H1 (cell line): ENCODE data around the gene ZMIZ1. TPM values are rescaled to one million over a fixed set of nuclear protein-coding genes. Genes with fewer than 3 reads are reported as not detected.

Source experiments
- CTCF ChIA-PET: fragments of 300-600 bp; sonication (Branson Sonifier 250); formaldehyde crosslinking; loops from one replicate; lab custom pipeline; 2021; ENCODE audit not compliant: partially characterized antibody; lab: Charles Lee
- POLR2A ChIA-PET: fragments of 300-600 bp; sonication (Branson Sonifier 250); formaldehyde crosslinking; loops from one replicate; lab custom pipeline; 2021; ENCODE audit warnings: inconsistent platforms; ENCODE audit not compliant: partially characterized antibody; lab: Charles Lee
- DNase-seq, 2 experiments: peaks; one replicate each; pipeline versions ENCODE4 v3.0.0 to v3.0.0-alpha.2; 2010 to 2022; ENCODE audit warnings: low spot score in 2 of 2, low read depth in 1 of 2, mixed read lengths in 1 of 2
- FAIRE-seq: peaks from 2 replicates; lab custom pipeline; 2011; peaks lifted over from hg19 to GRCh38; lab: Jason Lieb, UNC
- H2AFZ ChIP-seq: 2 replicates; pipeline ENCODE4 v1.8.1; 2012; ENCODE audit warnings: low read length, inconsistent platforms
- H2AK5ac ChIP-seq: 2 replicates; pipeline ENCODE4 v1.6.1; 2013; ENCODE audit warnings: low read depth, low read length
- H2BK120ac ChIP-seq: replicated peaks from 2 replicates; pipeline ENCODE3; 2013; ENCODE audit warnings: low read depth, low read length, inconsistent platforms
- H2BK12ac ChIP-seq: 2 replicates; pipeline ENCODE4 v1.6.1; 2013; ENCODE audit warnings: low read depth, low read length
- H2BK15ac ChIP-seq: 2 replicates; pipeline ENCODE4 v1.6.1; 2013; ENCODE audit warnings: low read length
- H2BK20ac ChIP-seq: 2 replicates; pipeline ENCODE4 v1.6.1; 2013; ENCODE audit warnings: low read length
- H2BK5ac ChIP-seq: 2 replicates; pipeline ENCODE4 v1.6.1; 2013; ENCODE audit warnings: low read depth, low read length
- H3K14ac ChIP-seq: 2 replicates; pipeline ENCODE4 v1.6.1; 2013; ENCODE audit warnings: inconsistent platforms; ENCODE audit not compliant: insufficient read length
- H3K18ac ChIP-seq: 2 replicates; pipeline ENCODE4 v1.6.1; 2013; ENCODE audit warnings: low read length; ENCODE audit errors: extremely low read depth
- H3K23ac ChIP-seq: 2 replicates; pipeline ENCODE4 v1.6.1; 2013; ENCODE audit warnings: inconsistent platforms; ENCODE audit not compliant: insufficient read length
- H3K23me2 ChIP-seq: 2 replicates; pipeline ENCODE4 v1.6.1; 2013; ENCODE audit warnings: low read depth, low read length
- H3K27ac ChIP-seq: 2 replicates; pipeline ENCODE4 v1.6.1; 2011; ENCODE audit warnings: low read depth, low read length, inconsistent platforms
- H3K27me3 ChIP-seq, 4 experiments: replicated peaks in 1 of 4; 1 replicate in 1 of 4; 2 replicates in 3 of 4; pipeline versions ENCODE4 v1.6.1 to v1.8.1; 2011 to 2013; ENCODE audit warnings: low read length in 3 of 4, mild to moderate bottlenecking in 3 of 4, inconsistent platforms in 2 of 4, mixed read lengths in 2 of 4, moderate library complexity in 1 of 4; ENCODE audit not compliant: control insufficient read depth in 3 of 4, insufficient read depth in 3 of 4; ENCODE audit errors: extremely low read depth in 1 of 4
- H3K36me3 ChIP-seq, 4 experiments: 2 replicates each; pipeline versions ENCODE4 v1.6.1 to v1.8.1; 2011 to 2013; ENCODE audit warnings: mild to moderate bottlenecking in 4 of 4, low read length in 3 of 4, moderate library complexity in 2 of 4, control low read depth in 1 of 4, inconsistent platforms in 1 of 4; ENCODE audit not compliant: insufficient read depth in 4 of 4, control insufficient read depth in 2 of 4
- H3K4ac ChIP-seq: replicated peaks from 2 replicates; pipeline ENCODE3; 2013; ENCODE audit warnings: low read length, low read depth, mixed read lengths, inconsistent platforms; ENCODE audit not compliant: insufficient read length
- H3K4me1 ChIP-seq, 4 experiments: replicated peaks in 1 of 4; 1 replicate in 1 of 4; 2 replicates in 3 of 4; pipeline versions ENCODE4 v1.6.1 to v1.8.1; 2011 to 2013; ENCODE audit warnings: low read length in 3 of 4, inconsistent platforms in 2 of 4, mixed read lengths in 1 of 4; ENCODE audit not compliant: insufficient read depth in 4 of 4, control insufficient read depth in 3 of 4
- H3K4me2 ChIP-seq, 2 experiments: 2 replicates each; pipeline versions ENCODE4 v1.6.1 to v1.8.1; 2011 to 2013; ENCODE audit warnings: low read depth in 2 of 2, low read length in 2 of 2, control low read depth in 1 of 2, inconsistent platforms in 1 of 2, mild to moderate bottlenecking in 1 of 2; ENCODE audit not compliant: insufficient read depth in 1 of 2
- H3K4me3 ChIP-seq, 4 experiments: fragments of 200-600, 300-600 bp in 1 of 4; sonication (generic), shearing (Covaris generic), sonication (Bioruptor Twin) in 1 of 4; 2 replicates each; pipeline versions ENCODE4 v1.5.1 to v1.8.1; 2011 to 2016; ENCODE audit warnings: low read length in 4 of 4, low read depth in 3 of 4, control low read depth in 2 of 4, inconsistent platforms in 2 of 4, mild to moderate bottlenecking in 2 of 4, mixed read lengths in 1 of 4, moderate library complexity in 1 of 4; ENCODE audit not compliant: insufficient read depth in 2 of 4; ENCODE audit errors: extremely low read depth in 1 of 4
- H3K56ac ChIP-seq: replicated peaks from 2 replicates; pipeline ENCODE3; 2013; ENCODE audit warnings: low read depth, mild to moderate bottlenecking, mixed read lengths, low read length, inconsistent platforms; ENCODE audit not compliant: insufficient read length
- H3K79me1 ChIP-seq: 2 replicates; pipeline ENCODE4 v1.6.1; 2013; ENCODE audit warnings: low read depth, low read length, control low read depth
- H3K79me2 ChIP-seq, 2 experiments: 2 replicates each; pipeline versions ENCODE4 v1.6.1 to v1.8.1; 2012 to 2013; ENCODE audit warnings: low read length in 2 of 2, mild to moderate bottlenecking in 2 of 2, inconsistent platforms in 1 of 2; ENCODE audit not compliant: insufficient read depth in 2 of 2, control insufficient read depth in 1 of 2
- H3K9ac ChIP-seq, 4 experiments: replicated peaks in 1 of 4; 1 replicate in 1 of 4; 2 replicates in 3 of 4; pipeline versions ENCODE4 v1.6.1 to v1.8.1; 2011 to 2013; ENCODE audit warnings: low read depth in 3 of 4, low read length in 3 of 4, control low read depth in 2 of 4, mild to moderate bottlenecking in 2 of 4, moderate library complexity in 2 of 4, inconsistent platforms in 1 of 4; ENCODE audit errors: extremely low read depth in 1 of 4
- H3K9me3 ChIP-seq, 2 experiments: 2 replicates each; pipeline versions ENCODE4 v1.6.1 to v1.8.1; 2012 to 2013; ENCODE audit warnings: mild to moderate bottlenecking in 2 of 2, moderate library complexity in 2 of 2, control low read depth in 1 of 2, inconsistent platforms in 1 of 2, low read depth in 1 of 2, low read length in 1 of 2, mixed read lengths in 1 of 2; ENCODE audit not compliant: insufficient read depth in 2 of 2
- H4K20me1 ChIP-seq, 2 experiments: replicated peaks in 1 of 2; 2 replicates each; pipeline versions ENCODE3 to v1.8.1; 2011 to 2013; ENCODE audit warnings: inconsistent platforms in 2 of 2, low read length in 2 of 2, mild to moderate bottlenecking in 1 of 2; ENCODE audit not compliant: insufficient read depth in 2 of 2, control insufficient read depth in 1 of 2
- H4K5ac ChIP-seq: 2 replicates; pipeline ENCODE4 v1.6.1; 2013; ENCODE audit warnings: low read length, low read depth, mixed read lengths, inconsistent platforms; ENCODE audit not compliant: insufficient read length
- H4K8ac ChIP-seq: 2 replicates; pipeline ENCODE4 v1.8.0; 2013; ENCODE audit warnings: mild to moderate bottlenecking, moderate library complexity, low read length, inconsistent platforms; ENCODE audit not compliant: insufficient read depth; ENCODE audit errors: extremely low read depth
- H4K91ac ChIP-seq: replicated peaks from 2 replicates; pipeline ENCODE3; 2013; ENCODE audit warnings: low read length, mixed read lengths, inconsistent platforms; ENCODE audit not compliant: insufficient read length
- EZH2 ChIP-seq: fragments of 200-600 bp; sonication (generic); IDR thresholded peaks from 2 replicates; pipeline ENCODE4 v1.7.1; 2012; ENCODE audit warnings: low read depth, mild to moderate bottlenecking, moderate library complexity, low read length, inconsistent platforms; ENCODE audit not compliant: severe bottlenecking
- JUND ChIP-seq: IDR thresholded peaks from 2 replicates; pipeline ENCODE4 v1.6.1; 2011; ENCODE audit warnings: mild to moderate bottlenecking, improper control_type of control experiment, low read length
- WGBS, 2 experiments: shearing (Covaris generic) in 1 of 2; methylation state at CpG; one replicate each; pipeline versions ENCODE4 v1.1.6 to v1.1.7; 2013 to 2015; ENCODE audit warnings: low lambda C conversion rate in 2 of 2, mixed read lengths in 2 of 2, inconsistent platforms in 1 of 2, low coverage in 1 of 2, missing lambda C conversion rate in 1 of 2; ENCODE audit not compliant: insufficient replicate concordance in 2 of 2, insufficient coverage in 1 of 2, insufficient read length in 1 of 2; ENCODE audit errors: extremely low coverage in 1 of 2, missing lambda C conversion rate in 1 of 2; 5-methylcytosine and 5-hydroxymethylcytosine counted together
- polyA plus RNA-seq, 7 experiments: library from polyadenylated mRNA; depleted of rRNA in 3 of 7; stranded (reverse) in 5 of 7; unstranded in 2 of 7; fragments of >200 nt in 5 of 7; fragments of 200-250 nt in 2 of 7; gene quantifications; 1 replicate in 5 of 7; 2 replicates in 1 of 7; 4 replicates in 1 of 7; pipeline versions ENCODE4 v1.2.1 to v1.2.3, GENCODE V29; 2011 to 2013; ENCODE audit warnings: missing spikeins in 2 of 7, mixed read lengths in 2 of 7
- total RNA-seq: library from RNA; stranded (reverse); fragmentation: NEBNext Ultra II Directional; extraction: Animal tissue kit (Norgen Biotek cat#: 25700); gene quantifications from 2 replicates; pipeline ENCODE4 v1.2.1, GENCODE V29; 2021

ZMIZ1 gene
- total and polyA plus RNA-seq, 2 of the 8 experiments (the other 6 are each of a cell fraction or from before 2014, with no cell fraction given), result 8.1 to 28.0 TPM

DNA sequence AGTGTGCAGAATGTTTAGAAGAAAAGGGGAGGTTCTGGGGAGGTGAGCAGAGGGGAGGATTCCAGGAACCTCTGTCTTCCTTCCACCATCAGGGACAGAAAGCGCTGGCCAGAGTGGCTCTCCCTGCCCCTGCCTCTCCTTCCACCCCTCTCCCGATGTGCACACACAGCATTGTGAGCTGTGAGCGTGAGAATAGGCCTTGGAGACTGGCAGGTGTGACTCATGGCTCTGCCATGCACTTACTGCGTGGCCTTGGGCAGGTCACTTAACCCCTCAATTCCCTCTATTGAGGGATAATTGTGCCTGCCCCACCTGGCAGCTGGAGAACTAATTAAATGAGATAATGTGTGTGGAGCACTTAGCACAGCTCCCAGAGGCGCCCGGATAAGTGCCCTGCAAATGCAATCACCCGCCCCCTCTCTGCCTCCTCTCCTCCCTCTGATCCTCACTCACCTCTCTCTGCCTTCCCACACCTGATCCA is 115.4 kb downstream of the ZMIZ1 start:
- Histone ChIP-seq H2BK5ac (no peak overlapping the region), H3K79me1 (peaks cover 3% of the 10 kb centered on the region; the same call in 1 of the 2 replicates), H3K9ac (no peak overlapping the region), H4K20me1 (peaks cover 8 to 15% of the 10 kb centered on the region in 2 experiments), H2BK20ac (no peak overlapping the region), H4K8ac (no peak overlapping the region), H2AK5ac (peak overlapping the region; percentile 45; the same call in 1 of the 2 replicates), H3K4me3 (no peak overlapping the region), H3K4me2 (no peak overlapping the region), H2BK15ac (no peak overlapping the region), H3K23me2 (no peaks in the 10 kb centered on the region; the same call in 1 of the 2 replicates), H3K9me3 (no peaks in the 10 kb centered on the region), H4K5ac (no peak overlapping the region), H3K14ac (no peak overlapping the region), H2AFZ (no peak overlapping the region), H3K4ac (no peak overlapping the region), H2BK120ac (no peak overlapping the region), H3K27ac (no peak overlapping the region), H3K18ac (peak overlapping the region; percentile 13; the same call in 1 of the 2 replicates), H4K91ac (no peak overlapping the region), H3K79me2 (no peaks in the 10 kb centered on the region; a peak in 1 of 4 replicates), H2BK12ac (no peak overlapping the region), H3K56ac (no peak overlapping the region), H3K27me3 (no peaks in the 10 kb centered on the region; a peak in 1 of 7 replicates), H3K36me3 (peaks cover 0 to 2% (median 0%) of the 10 kb centered on the region in 4 experiments; a peak in 4 of 8 replicates), H3K23ac (no peak overlapping the region), H3K4me1 (peaks cover 4 to 24% (median 17%) of the 10 kb centered on the region in 4 experiments)
- ChIA-PET CTCF (interaction anchor here (1.0 to 32.0 kb wide), 8 partner anchors 9 to 331 kb away, joined by 3 to 396 read pairs (median 5); no protein-coding TSS in a partner anchor), POLR2A (interaction anchor here (1.1 to 1.4 kb wide), 2 partner anchors 25 to 27 kb away, joined by 3 to 4 read pairs; no protein-coding TSS in a partner anchor)
- no peak for DNase-seq
- no peak for FAIRE-seq
- 77% methylated on average over 7 of the region's 7 CpGs; no CpG with 5 or more reads in 1 of the 2 experiments for WGBS, 2 experiments
- no peak for TF ChIP-seq EZH2
- 0 out of 2 replicates have a peak, but pooled peaks have one; percentile 47 for TF ChIP-seq JUND
